ENCODE data around the gene EYA2. TPM values are rescaled to one million over a fixed set of nuclear protein-coding genes. Genes with fewer than 3 reads are reported as not detected.

The EYA2 gene
- total and polyA plus RNA-seq, 8 donors = 0.51 to 3.2 (median 1.4) TPM

DNA sequence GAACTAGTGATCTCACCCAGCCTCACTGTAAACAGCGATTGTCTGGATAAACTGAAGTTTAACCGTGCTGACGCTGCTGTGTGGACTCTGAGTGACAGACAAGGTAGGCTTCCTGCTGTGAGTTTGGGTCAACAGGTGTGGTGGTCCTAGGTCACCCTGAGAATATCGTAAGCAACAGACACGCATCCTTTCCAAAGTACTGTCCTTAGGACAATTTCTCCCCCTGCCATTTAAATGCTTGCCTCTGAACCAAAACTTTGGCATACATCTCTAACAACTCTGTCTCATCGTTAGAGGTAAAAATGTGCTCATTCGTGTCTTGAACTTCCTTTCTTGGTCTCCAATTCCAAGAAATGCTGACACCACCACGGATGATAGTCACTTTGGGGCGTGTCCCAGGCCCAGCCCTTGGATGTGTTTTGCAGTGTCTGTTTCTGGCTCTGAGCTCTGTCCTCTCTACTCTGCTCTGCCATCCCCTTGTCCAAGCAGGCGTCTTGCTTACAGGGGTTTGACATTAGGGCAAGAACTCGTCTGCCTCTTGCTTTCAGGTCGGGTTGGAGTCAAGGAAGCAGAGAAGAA lies 95.5 kb downstream of the EYA2 start:
- DNase-seq = peak in 1 of 6 donors; percentile 15
- TF ChIP-seq, protein P1, sequence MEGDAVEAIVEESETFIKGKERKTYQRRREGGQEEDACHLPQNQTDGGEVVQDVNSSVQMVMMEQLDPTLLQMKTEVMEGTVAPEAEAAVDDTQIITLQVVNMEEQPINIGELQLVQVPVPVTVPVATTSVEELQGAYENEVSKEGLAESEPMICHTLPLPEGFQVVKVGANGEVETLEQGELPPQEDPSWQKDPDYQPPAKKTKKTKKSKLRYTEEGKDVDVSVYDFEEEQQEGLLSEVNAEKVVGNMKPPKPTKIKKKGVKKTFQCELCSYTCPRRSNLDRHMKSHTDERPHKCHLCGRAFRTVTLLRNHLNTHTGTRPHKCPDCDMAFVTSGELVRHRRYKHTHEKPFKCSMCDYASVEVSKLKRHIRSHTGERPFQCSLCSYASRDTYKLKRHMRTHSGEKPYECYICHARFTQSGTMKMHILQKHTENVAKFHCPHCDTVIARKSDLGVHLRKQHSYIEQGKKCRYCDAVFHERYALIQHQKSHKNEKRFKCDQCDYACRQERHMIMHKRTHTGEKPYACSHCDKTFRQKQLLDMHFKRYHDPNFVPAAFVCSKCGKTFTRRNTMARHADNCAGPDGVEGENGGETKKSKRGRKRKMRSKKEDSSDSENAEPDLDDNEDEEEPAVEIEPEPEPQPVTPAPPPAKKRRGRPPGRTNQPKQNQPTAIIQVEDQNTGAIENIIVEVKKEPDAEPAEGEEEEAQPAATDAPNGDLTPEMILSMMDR (IDR thresholded peaks at IDR 0.05) = no peak
- H3K27me3 ChIP-seq = no peaks in the 10 kb centered on the region
- no peaks in the 10 kb centered on the region for H3K9me3 ChIP-seq
- peak in 3 of 4 donors; percentile 38 to 61 (median 50) for ATAC-seq
- no peaks in the 10 kb centered on the region for H3K4me1 ChIP-seq
- peak overlapping the region; percentile 71 to 86 (median 83) for H3K27ac ChIP-seq
- H3K4me3 ChIP-seq = no peak overlapping the region
- H3K36me3 ChIP-seq = no peaks in the 10 kb centered on the region
- 14 to 21% methylated on average over 12 of the region's 12 CpGs for WGBS, 2 donors
- FAIRE-seq = no peak
- intact Hi-C loops (cut with DNase I) = no loop called here

DNA sequence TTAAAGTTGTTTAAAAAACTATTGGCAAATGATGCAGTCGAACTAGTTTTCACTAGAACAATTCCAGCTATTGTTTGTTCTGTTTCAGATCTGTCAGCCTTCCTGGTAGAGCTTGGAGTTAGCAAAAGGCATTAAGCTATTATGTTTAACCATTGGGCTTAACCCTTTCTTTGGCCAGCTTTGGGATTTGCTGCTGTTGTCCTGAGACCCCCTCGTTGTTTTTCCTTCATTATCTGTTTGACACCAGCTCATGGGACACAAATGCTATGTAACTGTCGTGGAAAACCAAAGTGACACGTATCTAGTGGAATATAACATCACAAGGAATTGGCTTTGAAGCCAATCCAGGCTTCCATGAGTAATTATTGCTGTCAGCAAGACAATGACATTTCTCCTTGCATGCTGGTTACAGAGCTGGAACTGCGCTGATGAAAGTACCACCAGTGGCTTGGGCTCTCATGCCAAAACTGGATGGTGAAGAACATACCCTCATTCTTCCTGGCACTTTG lies 96.0 kb downstream of the EYA2 start:
- no peak overlapping the region for H3K4me3 ChIP-seq
- no peaks in the 10 kb centered on the region for H3K36me3 ChIP-seq
- H3K9me3 ChIP-seq = no peaks in the 10 kb centered on the region
- H3K27me3 ChIP-seq = no peaks in the 10 kb centered on the region
- TF ChIP-seq, protein P1 (IDR thresholded peaks at IDR 0.05) = no peak
- ATAC-seq (peak; percentile 68 to 80 (median 76)), DNase-seq (peak in 1 of 6 donors; percentile 18), FAIRE-seq (no peak)
- 21 to 23% methylated on average over 5 of the region's 5 CpGs for WGBS, 2 donors
- no peaks in the 10 kb centered on the region for H3K4me1 ChIP-seq
- peak overlapping the region; percentile 71 to 86 (median 83) for H3K27ac ChIP-seq
- intact Hi-C loops (cut with DNase I) = no loop called here

DNA sequence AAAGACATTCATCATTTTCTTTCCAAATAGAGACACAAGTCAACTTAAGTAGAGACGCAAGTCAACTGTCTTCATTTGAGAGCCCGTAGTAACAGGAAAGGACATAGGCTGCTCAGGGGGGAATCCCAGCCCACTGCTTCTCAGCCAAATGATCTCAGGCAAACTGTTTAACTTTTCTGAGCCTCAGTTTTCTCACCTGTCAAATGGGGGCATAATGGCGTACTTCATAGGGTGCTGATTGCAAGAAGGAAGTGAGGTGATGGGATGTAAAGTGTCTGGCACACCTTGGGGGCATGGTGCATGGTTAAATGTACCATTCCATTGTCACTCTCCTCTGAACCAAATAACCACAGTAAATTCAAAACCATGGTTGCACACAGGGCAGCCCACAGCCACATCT lies 96.5 kb downstream of the EYA2 start:
- DNase-seq (no peak), FAIRE-seq (no peak), ATAC-seq (no peak)
- no peaks in the 10 kb centered on the region for H3K27me3 ChIP-seq
- peak overlapping the region; percentile 14 to 86 (median 72) for H3K27ac ChIP-seq
- 61 to 74% methylated on average over 3 of the region's 3 CpGs for WGBS, 2 donors
- no peaks in the 10 kb centered on the region for H3K9me3 ChIP-seq
- H3K4me1 ChIP-seq = no peaks in the 10 kb centered on the region
- H3K36me3 ChIP-seq = no peaks in the 10 kb centered on the region
- intact Hi-C loops (cut with DNase I) = no loop called here
- H3K4me3 ChIP-seq = no peak overlapping the region
- TF ChIP-seq, protein P1 (IDR thresholded peaks at IDR 0.05) = no peak

DNA sequence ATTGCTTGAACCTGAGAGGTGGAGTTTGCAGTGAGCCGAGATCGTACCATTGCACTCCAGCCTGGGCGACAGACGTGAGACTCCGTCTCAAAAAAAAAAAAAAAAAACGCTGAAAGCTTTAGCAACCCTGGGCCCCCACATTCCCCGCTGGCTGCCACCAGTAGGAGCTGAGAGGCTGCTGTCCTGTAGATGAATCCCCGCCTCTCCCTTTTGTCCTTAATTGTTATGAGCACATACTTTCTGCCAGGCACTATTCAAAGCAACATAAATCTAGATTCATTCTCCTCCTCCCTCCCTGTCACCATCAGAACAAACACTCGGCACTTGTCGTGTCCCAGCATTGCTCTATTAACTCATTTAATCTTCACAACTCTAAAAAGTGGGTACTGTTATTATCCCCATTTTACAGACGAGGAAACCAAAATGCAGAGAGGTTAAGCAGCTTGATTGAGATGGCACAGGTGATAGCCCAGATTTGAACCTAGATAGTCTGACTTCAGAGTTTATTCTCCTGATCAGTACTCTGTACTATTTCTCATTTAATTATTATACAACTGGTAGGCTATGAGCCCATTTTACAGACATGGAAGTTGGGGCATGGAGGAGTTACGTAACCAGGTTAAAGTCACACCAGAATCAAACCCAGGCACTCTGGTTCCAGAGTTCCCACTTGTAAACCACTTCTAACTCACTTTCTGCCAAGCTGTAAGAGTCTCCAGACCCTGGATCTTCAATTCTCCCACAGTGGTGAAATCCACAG lies 97.4 kb downstream of the EYA2 start:
- FAIRE-seq (no peak), DNase-seq (no peak), ATAC-seq (no peak)
- H3K36me3 ChIP-seq = no peaks in the 10 kb centered on the region
- no peaks in the 10 kb centered on the region for H3K9me3 ChIP-seq
- H3K27me3 ChIP-seq = no peaks in the 10 kb centered on the region
- intact Hi-C loops (cut with DNase I) = no loop called here
- H3K4me1 ChIP-seq = no peaks in the 10 kb centered on the region
- TF ChIP-seq, protein P1 (IDR thresholded peaks at IDR 0.05) = no peak
- peak overlapping the region; percentile 22 to 86 (median 72) for H3K27ac ChIP-seq
- no peak overlapping the region for H3K4me3 ChIP-seq
- WGBS, 2 donors = 64 to 72% methylated on average over 10 to 12 of the region's 12 CpGs

Measured in pancreas (tissue), 10 donors.